Gastrocnemius medialis (tissue), 4 donors: ENCODE measurements around the gene FBXL7.

Experiments
- CTCF ChIP-seq, 5 experiments: fragments of 450-650 bp in 3 of 5; fragments of 200-600 bp in 2 of 5; sonication (generic) in 2 of 5; IDR thresholded peaks in 4 of 5; conservative IDR thresholded peaks in 1 of 5; 1 replicate in 4 of 5; 2 replicates in 1 of 5; pipeline ENCODE4 v1.5.1; 2016 to 2019; ENCODE audit warnings: antibody characterized with exemption in 5 of 5, mild to moderate bottlenecking in 3 of 5, moderate library complexity in 3 of 5
- POLR2A ChIP-seq, 2 donors: fragments of 450-650 bp; IDR thresholded peaks; one replicate each; pipeline ENCODE4 v1.6.1; 2017; ENCODE audit warnings: antibody characterized with exemption in 2 of 2, mild to moderate bottlenecking in 2 of 2, moderate library complexity in 2 of 2

DNA sequence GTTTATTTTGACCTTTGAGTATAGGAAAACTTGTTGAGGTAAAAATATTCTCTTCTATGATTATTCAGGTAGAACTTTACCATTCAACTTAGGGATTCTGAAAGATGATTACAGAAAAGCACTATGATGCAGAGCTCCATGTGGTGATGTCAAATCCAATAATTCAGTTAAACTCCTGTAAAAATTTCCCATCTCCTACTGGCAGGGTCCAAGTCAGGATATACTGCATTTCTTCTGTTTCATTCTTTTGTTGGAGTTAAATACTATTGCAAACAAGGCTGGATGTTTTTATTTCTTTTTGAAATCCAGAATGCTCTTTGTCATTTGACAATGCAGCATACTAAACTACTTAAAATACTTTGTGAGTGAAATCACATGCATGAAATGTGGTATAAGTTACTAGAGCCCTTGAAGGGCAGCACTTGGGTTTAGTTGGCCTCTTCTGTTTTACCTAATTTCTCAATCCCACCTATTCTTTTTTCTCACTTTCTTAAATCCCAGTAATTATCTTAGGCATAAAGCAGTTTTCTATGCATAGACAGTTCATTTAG lies 204.5 kb downstream of the FBXL7 start:
- no peak for TF ChIP-seq CTCF (IDR thresholded peaks at IDR 0.05 in 4 of 5, conservative IDR thresholded peaks at IDR 0.05 in 1 of 5)
- TF ChIP-seq POLR2A (IDR thresholded peaks at IDR 0.05) = no peak
